Measurements from ENCODE around the gene KCND1. TPM values are rescaled to one million over a fixed set of nuclear protein-coding genes. Genes with fewer than 3 reads are reported as not detected.

The KCND1 gene
- total RNA-seq, 1 donor from 2014 or later, result 0.30 TPM

- H3K9me3 ChIP-seq (replicated peaks), result no peaks in the 10 kb centered on the region
Measured at GRCh38 chrX:48942895-48943294, 28.7 kb downstream of the KCND1 start.

GRCh38 chrX:48940404-48940955, 31.2 kb downstream of the KCND1 start:
- Histone ChIP-seq H3K4me3 (no peak overlapping the region), H3K27me3 (ENCODE audit: low read depth) (no peaks in the 10 kb centered on the region), H3K36me3 (no peaks in the 10 kb centered on the region), H3K4me1 (peaks cover 43% of the 10 kb centered on the region), H3K9me3 (replicated peaks) (no peaks in the 10 kb centered on the region), H3K27ac (replicated peaks) (no peak overlapping the region)
- DNase-seq, result no peak
- no peak for TF ChIP-seq CTCF (IDR thresholded peaks at IDR 0.05; ENCODE audit: borderline replicate concordance)
- intact Hi-C loops (cut with micrococcal nuclease), result no loop called here

More at GRCh38 chrX:48942895-48943294, 28.7 kb downstream of the KCND1 start:
- intact Hi-C loops (cut with micrococcal nuclease), result no loop called here
- Histone ChIP-seq H3K36me3 (no peaks in the 10 kb centered on the region), H3K27me3 (ENCODE audit: low read depth) (no peaks in the 10 kb centered on the region), H3K4me1 (peaks cover 40% of the 10 kb centered on the region), H3K27ac (replicated peaks) (no peak overlapping the region), H3K4me3 (no peak overlapping the region)
- no peak for TF ChIP-seq CTCF (IDR thresholded peaks at IDR 0.05; ENCODE audit: borderline replicate concordance)
- DNase-seq, result no peak

- H3K9me3 ChIP-seq (replicated peaks), result no peaks in the 10 kb centered on the region
- intact Hi-C loops (cut with micrococcal nuclease), result no loop called here
- no peak for TF ChIP-seq CTCF (IDR thresholded peaks at IDR 0.05; ENCODE audit: borderline replicate concordance)
- H3K27me3 ChIP-seq (ENCODE audit: low read depth), result no peaks in the 10 kb centered on the region
- DNase-seq, result no peak
- H3K4me3 ChIP-seq, result no peak overlapping the region
- H3K36me3 ChIP-seq, result no peaks in the 10 kb centered on the region
- H3K27ac ChIP-seq (replicated peaks), result no peak overlapping the region
- peaks cover 42% of the 10 kb centered on the region for H3K4me1 ChIP-seq
Measured at GRCh38 chrX:48939524-48940228, 32.0 kb downstream of the KCND1 start.

- Histone ChIP-seq H3K36me3 (peaks cover 7% of the 10 kb centered on the region), H3K27me3 (ENCODE audit: low read depth) (no peaks in the 10 kb centered on the region), H3K4me1 (peaks cover 42% of the 10 kb centered on the region), H3K9me3 (replicated peaks) (no peaks in the 10 kb centered on the region), H3K27ac (replicated peaks) (no peak overlapping the region), H3K4me3 (no peak overlapping the region)
- TF ChIP-seq CTCF (IDR thresholded peaks at IDR 0.05; ENCODE audit: borderline replicate concordance), result no peak
- no peak for DNase-seq
- intact Hi-C loops (cut with micrococcal nuclease), result no loop called here
Measured at GRCh38 chrX:48938721-48939425, 32.8 kb downstream of the KCND1 start.

- intact Hi-C loops (cut with micrococcal nuclease), result no loop called here
- DNase-seq, result peak; percentile 33
- Histone ChIP-seq H3K4me1 (peaks cover 42% of the 10 kb centered on the region), H3K27ac (replicated peaks) (peak overlapping the region; percentile 33), H3K4me3 (no peak overlapping the region), H3K27me3 (ENCODE audit: low read depth) (no peaks in the 10 kb centered on the region), H3K9me3 (replicated peaks) (no peaks in the 10 kb centered on the region), H3K36me3 (peaks cover 18% of the 10 kb centered on the region)
- peak; percentile 16 for TF ChIP-seq CTCF (IDR thresholded peaks at IDR 0.05; ENCODE audit: borderline replicate concordance)
Measured at GRCh38 chrX:48937054-48937907, 34.4 kb downstream of the KCND1 start.
